Karpas-422 (cell line): ENCODE results near the gene RBMS3. TPM values are rescaled to one million over a fixed set of nuclear protein-coding genes. Genes with fewer than 3 reads are reported as not detected.
"Not testable (repeated sequence)": the region's sequence is repeated elsewhere in the genome, so short reads cannot be mapped to it uniquely, and the experiment has no call there.

Experiments used
- DNase-seq: peaks from one replicate; pipeline ENCODE4 v3.0.0-alpha.2; 2015
- H2AFZ ChIP-seq: fragments of 200-600 bp; sonication (generic); 2 replicates; pipeline ENCODE4 v1.6.1; 2014; ENCODE audit warnings: antibody characterized with exemption, low read length, mixed read lengths
- H3K27ac ChIP-seq: fragments of 200-600 bp; sonication (generic); 2 replicates; pipeline ENCODE4 v1.5.1; 2014; ENCODE audit warnings: mild to moderate bottlenecking, low read length, moderate library complexity
- H3K27me3 ChIP-seq: fragments of 200-600 bp; sonication (generic); 2 replicates; pipeline ENCODE4 v1.6.1; 2014; ENCODE audit warnings: low read length, mixed read lengths
- H3K36me3 ChIP-seq: fragments of 200-600 bp; sonication (generic); 2 replicates; pipeline ENCODE4 v1.6.1; 2014; ENCODE audit warnings: low read length, mixed read lengths; ENCODE audit not compliant: insufficient read depth
- H3K4me1 ChIP-seq: fragments of 200-600 bp; sonication (generic); 2 replicates; pipeline ENCODE4 v1.6.1; 2014; ENCODE audit warnings: mild to moderate bottlenecking, low read length, mixed read lengths
- H3K4me2 ChIP-seq: fragments of 200-600 bp; sonication (generic); 2 replicates; pipeline ENCODE4 v1.6.1; 2014; ENCODE audit warnings: low read length, low read depth, mild to moderate bottlenecking; ENCODE audit not compliant: poor library complexity, severe bottlenecking
- H3K4me3 ChIP-seq: fragments of 200-600 bp; sonication (generic); 2 replicates; pipeline ENCODE4 v1.5.1; 2014; ENCODE audit warnings: mild to moderate bottlenecking, antibody characterized with exemption, low read length, mixed read lengths
- H3K79me2 ChIP-seq: fragments of 200-600 bp; sonication (generic); 2 replicates; pipeline ENCODE4 v1.6.1; 2014; ENCODE audit warnings: mild to moderate bottlenecking, low read length, mixed read lengths
- H3K9ac ChIP-seq: fragments of 200-600 bp; sonication (generic); 2 replicates; pipeline ENCODE4 v1.6.0; 2014; ENCODE audit warnings: low read length
- H3K9me2 ChIP-seq: fragments of 200-600 bp; sonication (generic), shearing (Covaris generic); replicated peaks from 2 replicates; pipeline ENCODE4 v1.6.0; 2014; ENCODE audit warnings: mild to moderate bottlenecking, low read length, moderate library complexity; ENCODE audit not compliant: insufficient read depth
- H3K9me3 ChIP-seq: fragments of 300-700, 200-600 bp; sonication (generic); 2 replicates; pipeline ENCODE4 v1.6.1; 2014; ENCODE audit warnings: low read length, mixed read lengths
- H4K20me1 ChIP-seq: fragments of 200-600 bp; sonication (generic); 2 replicates; pipeline ENCODE4 v1.6.1; 2014; ENCODE audit warnings: mild to moderate bottlenecking, antibody characterized with exemption, low read length, low read depth; ENCODE audit not compliant: insufficient read depth
- total RNA-seq: library from RNA; depleted of rRNA; stranded (reverse); fragments of >200 nt; shearing (Covaris generic); gene quantifications from 2 replicates; pipeline ENCODE4 v1.2.3, GENCODE V29; 2014; ENCODE audit warnings: low replicate concordance

Gene RBMS3
- total RNA-seq, 1 experiment from 2014 or later: not detected

DNA sequence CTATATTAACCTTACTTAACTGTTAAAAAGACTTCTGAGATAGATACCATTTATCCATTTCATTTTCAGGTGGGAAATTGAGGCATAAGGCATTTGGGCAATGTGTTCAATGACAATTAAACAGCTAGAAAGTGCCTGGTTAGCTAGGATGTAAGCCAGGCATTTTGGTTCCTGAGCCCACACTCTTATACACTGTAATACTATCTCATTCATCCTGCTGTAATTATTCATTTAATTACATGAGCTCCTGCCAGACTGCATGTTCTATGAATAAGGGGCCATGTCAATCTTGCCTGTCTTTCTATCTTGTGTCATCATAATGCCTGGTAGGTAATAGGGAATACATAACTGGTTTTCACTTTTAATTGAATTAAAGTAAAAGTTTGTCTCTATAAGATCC is 74.0 kb downstream of the RBMS3 start:
- Histone ChIP-seq H3K27me3 (no peaks in the 10 kb centered on the region), H2AFZ (no peak overlapping the region), H3K79me2 (no peaks in the 10 kb centered on the region), H3K9me2 (no peaks in the 10 kb centered on the region), H3K27ac (no peak overlapping the region), H3K36me3 (no peaks in the 10 kb centered on the region), H3K9ac (no peak overlapping the region), H3K4me3 (no peak overlapping the region), H3K9me3 (peaks cover 10% of the 10 kb centered on the region), H3K4me1 (no peaks in the 10 kb centered on the region), H4K20me1 (no peaks in the 10 kb centered on the region), H3K4me2 (no peak overlapping the region)
- DNase-seq: no peak

DNA sequence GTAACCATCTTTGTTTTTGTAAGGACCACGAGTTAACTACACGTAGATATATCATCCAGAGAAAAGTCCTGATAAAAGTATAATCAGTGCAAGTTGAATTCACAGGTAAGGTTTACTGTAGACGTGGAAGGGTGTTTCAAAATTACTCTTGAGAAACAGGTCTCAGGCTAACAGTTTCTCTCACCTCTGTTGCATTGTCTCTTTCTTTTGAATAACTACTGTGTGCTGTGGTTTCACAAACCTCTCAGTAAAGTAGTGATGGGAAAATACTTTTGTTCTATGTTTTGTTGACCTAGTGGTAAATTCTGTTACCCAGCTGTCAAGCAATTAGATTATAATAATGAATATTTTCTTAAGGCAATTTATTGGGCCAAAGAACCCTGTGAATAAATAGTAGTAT is 75.2 kb downstream of the RBMS3 start:
- no peak overlapping the region for H2AFZ ChIP-seq
- H3K9ac ChIP-seq: no peak overlapping the region
- no peaks in the 10 kb centered on the region for H3K79me2 ChIP-seq
- no peaks in the 10 kb centered on the region for H3K4me1 ChIP-seq
- H3K4me3 ChIP-seq: no peak overlapping the region
- H3K27me3 ChIP-seq: no peaks in the 10 kb centered on the region
- H3K4me2 ChIP-seq: no peak overlapping the region
- H4K20me1 ChIP-seq: no peaks in the 10 kb centered on the region
- no peaks in the 10 kb centered on the region for H3K9me2 ChIP-seq
- no peak for DNase-seq
- H3K9me3 ChIP-seq: peaks cover 10% of the 10 kb centered on the region
- no peak overlapping the region for H3K27ac ChIP-seq
- H3K36me3 ChIP-seq: no peaks in the 10 kb centered on the region

DNA sequence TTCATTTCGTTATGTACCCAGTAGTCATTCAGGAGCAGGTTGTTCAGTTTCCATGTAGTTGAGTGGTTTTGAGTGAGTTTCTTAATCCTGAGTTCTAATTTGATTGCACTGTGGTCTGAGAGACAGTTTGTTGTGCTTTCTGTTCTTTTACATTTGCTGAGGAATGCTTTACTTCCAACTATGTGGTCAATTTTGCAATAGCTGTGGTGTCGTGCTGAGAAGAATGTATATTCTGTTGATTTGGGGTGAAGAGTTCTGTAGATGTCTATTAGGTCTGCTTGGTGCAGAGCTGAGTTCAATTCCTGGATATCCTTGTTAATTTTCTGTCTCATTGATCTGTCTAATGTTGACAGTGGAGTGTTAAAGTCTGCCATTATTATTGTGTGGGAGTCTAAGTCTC is 79.4 kb downstream of the RBMS3 start:
- H3K9ac ChIP-seq, H3K4me3 ChIP-seq, H4K20me1 ChIP-seq, H3K9me2 ChIP-seq, H3K36me3 ChIP-seq, H3K27ac ChIP-seq, H2AFZ ChIP-seq, H3K4me2 ChIP-seq, DNase-seq, H3K4me1 ChIP-seq, H3K79me2 ChIP-seq, H3K27me3 ChIP-seq: not testable (repeated sequence)
- peaks cover 19% of the 10 kb centered on the region for H3K9me3 ChIP-seq

DNA sequence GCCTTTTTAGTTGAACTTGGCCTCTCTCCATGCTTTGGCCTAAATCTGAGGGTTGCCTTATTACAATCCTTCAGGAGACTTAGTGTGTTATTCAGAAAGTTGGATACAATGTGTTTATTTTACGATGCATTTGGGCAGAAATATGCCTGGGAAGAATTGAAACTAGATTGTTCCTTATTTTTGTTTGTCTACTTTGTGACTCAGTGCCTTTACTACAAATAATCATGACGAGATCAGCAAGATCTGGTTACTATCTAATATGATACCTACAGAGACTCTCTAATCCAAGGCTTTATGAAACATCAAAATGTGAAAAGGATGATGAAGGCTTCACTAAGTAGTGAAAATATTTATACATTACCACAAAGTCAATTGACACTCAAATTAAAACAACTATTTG is 82.2 kb downstream of the RBMS3 start:
- H3K79me2 ChIP-seq: no peaks in the 10 kb centered on the region
- H2AFZ ChIP-seq: no peak overlapping the region
- no peak overlapping the region for H3K4me2 ChIP-seq
- DNase-seq: no peak
- no peak overlapping the region for H3K9ac ChIP-seq
- H3K4me3 ChIP-seq: no peak overlapping the region
- H3K9me3 ChIP-seq: peaks cover 13% of the 10 kb centered on the region
- H4K20me1 ChIP-seq: no peaks in the 10 kb centered on the region
- no peaks in the 10 kb centered on the region for H3K9me2 ChIP-seq
- H3K36me3 ChIP-seq: no peaks in the 10 kb centered on the region
- H3K27ac ChIP-seq: no peak overlapping the region
- H3K27me3 ChIP-seq: no peaks in the 10 kb centered on the region
- no peaks in the 10 kb centered on the region for H3K4me1 ChIP-seq

DNA sequence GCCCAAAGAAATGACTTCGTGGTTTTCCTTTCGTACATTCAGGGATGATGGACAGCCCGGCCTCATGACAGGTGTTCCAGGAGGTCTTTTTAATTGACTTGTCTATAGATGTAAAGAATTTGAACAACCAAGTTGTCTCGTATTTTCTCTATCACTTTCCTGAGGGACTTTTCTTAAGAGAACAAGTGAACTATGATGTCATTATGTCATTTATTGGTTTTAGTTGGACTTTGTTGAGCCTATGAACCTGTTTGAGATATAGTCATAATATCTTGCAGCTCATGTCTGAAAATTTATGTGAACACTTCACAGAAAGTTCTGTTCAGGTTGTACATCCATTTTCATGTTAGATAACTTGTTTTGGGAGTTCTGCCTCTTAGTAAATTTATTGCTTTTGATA is 89.2 kb downstream of the RBMS3 start:
- Histone ChIP-seq H3K9ac (no peak overlapping the region), H3K9me3 (peaks cover 10% of the 10 kb centered on the region), H3K27ac (no peak overlapping the region), H3K9me2 (no peaks in the 10 kb centered on the region), H4K20me1 (no peaks in the 10 kb centered on the region), H3K27me3 (no peaks in the 10 kb centered on the region), H3K4me2 (no peak overlapping the region), H3K36me3 (no peaks in the 10 kb centered on the region), H3K4me1 (no peaks in the 10 kb centered on the region), H3K4me3 (no peak overlapping the region), H2AFZ (no peak overlapping the region), H3K79me2 (no peaks in the 10 kb centered on the region)
- no peak for DNase-seq

DNA sequence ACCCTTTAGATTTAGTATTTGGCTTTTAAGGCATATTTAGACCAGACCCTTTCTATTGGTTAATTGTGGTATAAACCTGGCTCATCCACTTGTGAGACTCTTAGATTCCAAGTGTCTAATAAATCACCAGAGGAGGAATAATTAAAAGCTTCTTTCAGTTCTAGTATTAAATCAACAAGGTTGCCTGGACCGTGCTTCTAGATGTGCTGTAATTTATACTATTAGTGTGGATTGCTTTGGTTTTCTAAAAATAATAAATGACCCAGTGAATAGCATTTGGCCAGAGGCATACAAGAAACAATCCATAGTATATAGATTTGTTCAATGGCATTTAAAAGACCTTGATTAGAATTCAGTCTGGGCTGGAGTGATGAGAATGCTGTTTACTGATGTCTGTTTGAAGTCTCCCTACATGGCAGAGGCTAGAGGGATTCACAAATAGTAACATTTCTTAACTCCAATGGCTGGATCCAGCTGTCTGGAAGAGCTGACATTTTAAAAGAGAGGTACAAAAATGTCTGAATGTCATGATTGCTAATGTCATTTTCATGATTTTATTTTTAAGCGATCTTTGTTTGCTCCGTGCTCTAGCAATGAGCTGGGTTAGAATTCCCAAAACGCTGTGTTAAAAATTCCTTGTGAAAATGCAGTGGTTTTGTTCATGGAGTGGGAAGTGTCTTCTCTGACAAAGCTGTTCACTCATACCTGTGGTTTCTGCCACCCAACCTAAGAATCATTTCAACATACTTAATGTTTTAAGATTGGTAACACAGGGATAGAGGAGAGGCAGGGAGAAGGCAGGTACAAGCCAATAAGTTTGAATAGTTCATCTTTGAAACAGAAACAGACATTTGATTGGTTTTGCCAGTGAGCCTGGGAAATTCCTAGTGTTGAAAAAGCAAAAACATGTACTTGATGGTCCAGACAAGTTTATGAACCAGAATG is 89.9 kb downstream of the RBMS3 start:
- H3K4me2 ChIP-seq: no peak overlapping the region
- no peaks in the 10 kb centered on the region for H3K27me3 ChIP-seq
- no peak overlapping the region for H2AFZ ChIP-seq
- H3K9me2 ChIP-seq: no peaks in the 10 kb centered on the region
- no peak overlapping the region for H3K9ac ChIP-seq
- H3K4me1 ChIP-seq: no peaks in the 10 kb centered on the region
- H3K4me3 ChIP-seq: no peak overlapping the region
- H3K9me3 ChIP-seq: peaks cover 8% of the 10 kb centered on the region
- H3K27ac ChIP-seq: no peak overlapping the region
- no peak for DNase-seq
- H3K79me2 ChIP-seq: no peaks in the 10 kb centered on the region
- no peaks in the 10 kb centered on the region for H4K20me1 ChIP-seq
- H3K36me3 ChIP-seq: no peaks in the 10 kb centered on the region

DNA sequence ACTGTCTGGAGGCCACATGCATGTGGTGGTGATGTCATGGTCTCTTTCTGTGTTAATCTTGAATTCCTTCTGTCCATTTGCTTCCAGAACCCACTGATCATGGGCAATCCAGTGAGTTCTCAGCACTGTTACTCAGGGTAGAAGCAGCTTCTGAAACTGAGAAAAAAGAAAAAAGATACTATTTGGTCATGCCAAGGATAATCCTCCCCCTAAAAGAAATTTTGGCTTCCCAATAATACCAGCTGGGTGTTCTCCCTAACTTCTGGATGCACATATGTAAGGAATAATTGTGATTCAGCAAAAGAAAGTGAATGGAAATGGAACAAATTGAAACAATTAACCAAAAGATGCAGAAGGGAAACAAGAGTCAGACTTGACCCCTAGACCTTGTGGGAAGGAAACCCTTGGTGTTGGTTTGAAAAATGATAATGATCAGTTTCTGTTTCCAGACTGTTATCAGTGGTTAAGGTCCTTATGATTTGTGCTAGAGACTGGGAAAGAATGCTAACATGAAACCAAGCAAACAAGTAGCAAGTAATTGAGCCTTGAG is 92.3 kb downstream of the RBMS3 start:
- no peaks in the 10 kb centered on the region for H3K4me1 ChIP-seq

DNA sequence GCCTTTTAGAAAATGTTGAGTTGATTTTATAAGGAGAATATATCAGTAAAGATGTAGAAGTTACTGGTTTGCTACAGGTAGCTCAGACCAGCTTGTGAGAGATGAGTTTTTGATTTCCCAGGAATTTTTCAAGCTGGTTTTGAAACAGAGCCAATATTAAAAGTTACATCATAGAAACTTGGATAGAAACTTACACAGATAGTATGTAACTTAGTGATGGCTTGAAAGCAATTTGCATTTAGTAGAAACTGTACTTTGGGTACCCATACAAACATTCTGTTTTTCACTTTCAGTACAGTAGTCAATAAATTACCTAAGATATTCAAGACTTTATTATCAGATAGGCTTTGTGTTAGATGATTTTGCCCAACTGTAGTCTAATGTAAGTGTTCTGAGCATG is 93.4 kb downstream of the RBMS3 start:
- H3K4me3 ChIP-seq: no peak overlapping the region
- H3K4me1 ChIP-seq: no peaks in the 10 kb centered on the region
- H3K9me3 ChIP-seq: peaks cover 4% of the 10 kb centered on the region
- H3K36me3 ChIP-seq: no peaks in the 10 kb centered on the region
- DNase-seq: no peak
- no peak overlapping the region for H2AFZ ChIP-seq
- H3K9me2 ChIP-seq: no peaks in the 10 kb centered on the region
- H3K27me3 ChIP-seq: no peaks in the 10 kb centered on the region
- no peaks in the 10 kb centered on the region for H4K20me1 ChIP-seq
- no peak overlapping the region for H3K27ac ChIP-seq
- H3K4me2 ChIP-seq: no peak overlapping the region
- H3K9ac ChIP-seq: no peak overlapping the region
- no peaks in the 10 kb centered on the region for H3K79me2 ChIP-seq

More for the DNA sequence above, 92.3 kb downstream of the RBMS3 start:
- no peaks in the 10 kb centered on the region for H4K20me1 ChIP-seq
- no peaks in the 10 kb centered on the region for H3K79me2 ChIP-seq
- H3K4me2 ChIP-seq: no peak overlapping the region
- peaks cover 5% of the 10 kb centered on the region for H3K9me3 ChIP-seq
- H3K36me3 ChIP-seq: no peaks in the 10 kb centered on the region
- DNase-seq: no peak
- H3K27ac ChIP-seq: no peak overlapping the region
- no peak overlapping the region for H2AFZ ChIP-seq
- H3K9ac ChIP-seq: no peak overlapping the region
- no peaks in the 10 kb centered on the region for H3K27me3 ChIP-seq
- H3K9me2 ChIP-seq: no peaks in the 10 kb centered on the region
- H3K4me3 ChIP-seq: no peak overlapping the region
